Adrenal gland (tissue), 12 donors: ENCODE measurements around the gene DOLPP1. TPM values are rescaled to one million over a fixed set of nuclear protein-coding genes. Genes with fewer than 3 reads are reported as not detected.
A peak's percentile ranks its signal among the peaks of the same experiment; 100 is the strongest.

Experiments
- DNase-seq, 7 donors: peaks; one replicate each; pipeline ENCODE4 v3.0.0-alpha.2; 2019 to 2020
- H3K27ac ChIP-seq, 5 donors: fragments of 200-600 bp; sonication (generic) in 4 of 5; 1 replicate in 3 of 5; 2 replicates in 2 of 5; pipeline versions ENCODE4 v1.5.1 to v1.8.0; 2016 to 2020; ENCODE audit warnings: mild to moderate bottlenecking in 1 of 5
- H3K27me3 ChIP-seq: fragments of 200-600 bp; 2 replicates; pipeline ENCODE4 v1.8.0; 2021
- H3K36me3 ChIP-seq, 2 donors: fragments of 200-600 bp; replicated peaks in 1 of 2; 1 replicate in 1 of 2; 2 replicates in 1 of 2; pipeline versions ENCODE4 v1.5.1 to v1.8.0; 2018 to 2022
- H3K4me1 ChIP-seq, 2 donors: fragments of 200-600 bp; replicated peaks in 1 of 2; 1 replicate in 1 of 2; 2 replicates in 1 of 2; pipeline versions ENCODE4 v1.5.1 to v1.8.0; 2018 to 2021
- H3K4me3 ChIP-seq, 4 donors: fragments of 200-600 bp; sonication (generic) in 3 of 4; one replicate each; pipeline ENCODE4 v1.5.1; 2016 to 2018
- H3K9me3 ChIP-seq, 3 donors: fragments of 200-600 bp; sonication (generic) in 1 of 3; replicated peaks in 1 of 3; 1 replicate in 2 of 3; 2 replicates in 1 of 3; pipeline versions ENCODE4 v1.5.1 to v1.8.0; 2016 to 2021
- CTCF ChIP-seq, 6 experiments: fragments of 450-650 bp in 4 of 6; fragments of 200-600 bp in 2 of 6; sonication (generic) in 1 of 6; IDR thresholded peaks; 1 replicate in 5 of 6; 2 replicates in 1 of 6; pipeline versions ENCODE4 v1.5.1 to v1.8.0; 2016 to 2021; ENCODE audit warnings: antibody characterized with exemption in 6 of 6, mild to moderate bottlenecking in 2 of 6, moderate library complexity in 1 of 6
- POLR2A ChIP-seq, 2 donors: fragments of 450-650 bp; IDR thresholded peaks; one replicate each; pipeline ENCODE4 v1.6.1; 2017; ENCODE audit warnings: antibody characterized with exemption in 2 of 2, mild to moderate bottlenecking in 2 of 2, moderate library complexity in 1 of 2
- WGBS, 4 donors: extraction: QIAGEN DNeasy Blood & Tissue Kit in 2 of 4; methylation state at CpG; one replicate each; pipeline versions ENCODE4 v1.1.5 to v1.1.7; 2013 to 2017; 5-methylcytosine and 5-hydroxymethylcytosine counted together
- intact Hi-C, 2 donors: fragments of 100-400 bp; cut with DNase I; formaldehyde crosslinking; loops; one replicate each; pipeline versions ENCODE4 v1.14.1 to v1.15.0; 2022 to 2023
- polyA plus RNA-seq, 3 donors: library from polyadenylated mRNA; stranded (reverse); fragments of 200-250 nt in 2 of 3; fragments of 350-450 nt in 1 of 3; fragmentation: Illumina TruSeq in 1 of 3; extraction: RNeasy Lipid Tissue Mini Kit (QIAGEN cat#74804) in 1 of 3; gene quantifications; one replicate each; pipeline ENCODE4 v1.2.3, GENCODE V29; 2013 to 2014
- total RNA-seq, 9 donors: library from RNA; depleted of rRNA in 4 of 9; stranded (reverse); fragments of >200 nt in 4 of 9; fragments of 120-200 nt in 1 of 9; fragmentation: NEBNext Ultra II Directional in 1 of 9; extraction: Animal tissue kit (Norgen Biotek cat#: 25700) in 1 of 9; gene quantifications; one replicate each; pipeline versions ENCODE4 v1.1.0 to v1.2.4, GENCODE V29; 2013 to 2023
- donor health status: healthy with polysubstance abuse.
- donor health status: Bipolar disorder and iron deficiency.
- donor health status: DM: yes; HTN: yes; CAD: no.
- donor health status: DM: no; HTN: no; CAD: no.
- donor health status: DM: no; HTN: no; CAD: no.
- donor health status: DM: yes; HTN: yes; CAD: no.

The DOLPP1 gene
- total and polyA plus RNA-seq, 12 donors: 4.4 to 31.8 (median 19.2) TPM

- no peak overlapping the region for H3K4me3 ChIP-seq
- 19 to 27% (median 21%) methylated on average over 10 to 21 of the region's 21 CpGs for WGBS, 4 donors
- intact Hi-C loops: loop anchor here (5.0 to 10.0 kb wide), 3 partner anchors 34 to 596 kb away; no protein-coding TSS in a partner anchor
Measured at GRCh38 chr9:129138476-129139232, 57.7 kb downstream of the DOLPP1 start.

GRCh38 chr9:129139233-129139992, 58.5 kb downstream of the DOLPP1 start:
- peaks cover 0 to 47% of the 10 kb centered on the region in 2 donors for H3K36me3 ChIP-seq
- H3K27me3 ChIP-seq: no peaks in the 10 kb centered on the region
- intact Hi-C loops: loop anchor here (5.0 to 10.0 kb wide), 3 partner anchors 33 to 595 kb away; no protein-coding TSS in a partner anchor
- no peak for TF ChIP-seq POLR2A (IDR thresholded peaks at IDR 0.05)
- peak; percentile 94 to 99 (median 96) for TF ChIP-seq CTCF (IDR thresholded peaks at IDR 0.05)
- DNase-seq: peak; percentile 84 to 94 (median 89)
- H3K4me3 ChIP-seq: peak overlapping the region in 3 of 4 donors; percentile 12 to 50 (median 30)
- 4 to 7% (median 5%) methylated on average over 10 to 13 of the region's 13 CpGs for WGBS, 4 donors
- peaks cover 54 to 72% of the 10 kb centered on the region in 2 donors for H3K4me1 ChIP-seq
- peak overlapping the region; percentile 98 to 100 (median 100) for H3K27ac ChIP-seq
- no peaks in the 10 kb centered on the region for H3K9me3 ChIP-seq

More at GRCh38 chr9:129138476-129139232, 57.7 kb downstream of the DOLPP1 start:
- no peaks in the 10 kb centered on the region for H3K9me3 ChIP-seq
- peak; percentile 72 to 89 (median 88) for DNase-seq
- TF ChIP-seq CTCF (IDR thresholded peaks at IDR 0.05) (no peak), POLR2A (IDR thresholded peaks at IDR 0.05) (peak in 1 of 2 donors; percentile 84)
- H3K27ac ChIP-seq: peak overlapping the region; percentile 98 to 100 (median 100)
- no peaks in the 10 kb centered on the region for H3K27me3 ChIP-seq
- H3K4me1 ChIP-seq: peaks cover 54 to 66% of the 10 kb centered on the region in 2 donors
- H3K36me3 ChIP-seq: peaks cover 0 to 41% of the 10 kb centered on the region in 2 donors

DNA sequence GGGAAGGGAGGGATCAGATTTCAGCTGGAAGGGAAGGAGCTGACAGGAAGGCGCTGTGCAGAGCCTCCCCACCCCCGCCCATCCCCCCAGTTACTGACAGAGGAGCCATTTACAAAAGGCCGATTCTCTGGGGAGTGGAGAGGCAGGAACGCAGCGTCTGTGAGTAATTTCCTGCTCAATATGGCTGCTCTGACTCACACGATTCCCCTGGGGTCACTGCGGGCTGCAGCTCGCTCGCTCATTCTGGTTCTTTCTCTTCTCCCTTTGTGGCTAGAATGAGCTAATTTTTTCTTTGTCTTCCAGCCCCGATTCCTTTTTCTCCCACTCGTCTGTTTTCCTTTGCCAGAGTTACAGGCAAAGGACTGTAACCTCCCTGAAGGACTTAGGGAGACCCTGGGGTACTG, 59.1 kb downstream of the DOLPP1 start:
- peak; percentile 20 to 83 for TF ChIP-seq POLR2A (IDR thresholded peaks at IDR 0.05)
- no peak for TF ChIP-seq CTCF (IDR thresholded peaks at IDR 0.05)

More for the DNA sequence above, 59.1 kb downstream of the DOLPP1 start:
- H3K27me3 ChIP-seq: no peaks in the 10 kb centered on the region
- DNase-seq: peak; percentile 90 to 98 (median 97)
- H3K4me3 ChIP-seq: peak overlapping the region in 3 of 4 donors; percentile 26 to 50 (median 45)
- 0 to 1% (median 0%) methylated on average over 11 of the region's 11 CpGs for WGBS, 4 donors
- H3K36me3 ChIP-seq: peaks cover 0 to 46% of the 10 kb centered on the region in 2 donors
- no peaks in the 10 kb centered on the region for H3K9me3 ChIP-seq
- intact Hi-C loops: loop anchor here (5.0 to 10.0 kb wide), 4 partner anchors 32 to 595 kb away; no protein-coding TSS in a partner anchor
- peaks cover 57 to 78% of the 10 kb centered on the region in 2 donors for H3K4me1 ChIP-seq
- H3K27ac ChIP-seq: peak overlapping the region; percentile 98 to 100 (median 100)

Other genes starting within 250 kb of the DOLPP1 start
- 10 to 100 TPM in 1 of 9 donors, 1 to 10 TPM in 8; 3.5 to 10.3 (median 7.7) TPM for gene KYAT1, start 199.2 kb upstream of the DOLPP1 start, total RNA-seq
- 1 to 10 TPM; 3.5 to 9.6 (median 5.8) TPM for gene KYAT1, start 199.2 kb upstream of the DOLPP1 start, polyA plus RNA-seq
- gene LRRC8A, start 199.0 kb upstream of the DOLPP1 start, total RNA-seq: 10 to 100 TPM; 10.3 to 88.3 (median 41.0) TPM
- gene LRRC8A, start 199.0 kb upstream of the DOLPP1 start, polyA plus RNA-seq: 10 to 100 TPM in 2 of 3 donors, 1 to 10 TPM in 1; 9.0 to 15.7 (median 13.0) TPM
- 10 to 100 TPM in 8 of 9 donors, 1 to 10 TPM in 1; 9.8 to 56.5 (median 28.1) TPM for gene PHYHD1, start 160.1 kb upstream of the DOLPP1 start, total RNA-seq
- gene PHYHD1, start 160.1 kb upstream of the DOLPP1 start, polyA plus RNA-seq: 10 to 100 TPM in 2 of 3 donors, 1 to 10 TPM in 1; 9.1 to 86.6 (median 64.9) TPM
- gene DOLK, start 133.5 kb upstream of the DOLPP1 start, total RNA-seq: 10 to 100 TPM; 19.6 to 42.3 (median 31.2) TPM
- 10 to 100 TPM in 2 of 3 donors, 1 to 10 TPM in 1; 4.6 to 25.3 (median 10.3) TPM for gene DOLK, start 133.5 kb upstream of the DOLPP1 start, polyA plus RNA-seq
- gene NUP188, start 133.4 kb upstream of the DOLPP1 start, total RNA-seq: 100 to 1,000 TPM in 1 of 9 donors, 10 to 100 TPM in 8; 20.2 to 122 (median 40.4) TPM
- 10 to 100 TPM; 26.4 to 32.0 (median 26.4) TPM for gene NUP188, start 133.4 kb upstream of the DOLPP1 start, polyA plus RNA-seq
- gene SH3GLB2, start 52.8 kb upstream of the DOLPP1 start, total RNA-seq: 100 to 1,000 TPM in 4 of 9 donors, 10 to 100 TPM in 5; 50.3 to 153 (median 96.8) TPM
- 100 to 1,000 TPM in 2 of 3 donors, 10 to 100 TPM in 1; 26.1 to 301 (median 214) TPM for gene SH3GLB2, start 52.8 kb upstream of the DOLPP1 start, polyA plus RNA-seq
- 10 to 100 TPM; 33.7 to 74.6 (median 43.5) TPM for gene MIGA2, start 44.5 kb upstream of the DOLPP1 start, total RNA-seq
- 10 to 100 TPM in 2 of 3 donors, 1 to 10 TPM in 1; 8.9 to 58.8 (median 43.9) TPM for gene MIGA2, start 44.5 kb upstream of the DOLPP1 start, polyA plus RNA-seq
- 100 to 1,000 TPM in 4 of 9 donors, 10 to 100 TPM in 5; 26.8 to 144 (median 98.7) TPM for gene CRAT, start 29.7 kb downstream of the DOLPP1 start, total RNA-seq
- gene CRAT, start 29.7 kb downstream of the DOLPP1 start, polyA plus RNA-seq: 10 to 100 TPM; 31.1 to 52.0 (median 31.8) TPM
- 100 to 1,000 TPM in 7 of 9 donors, 10 to 100 TPM in 2; 71.3 to 248 (median 133) TPM for gene PTPA, start 30.3 kb downstream of the DOLPP1 start, total RNA-seq
- gene PTPA, start 30.3 kb downstream of the DOLPP1 start, polyA plus RNA-seq: 100 to 1,000 TPM in 2 of 3 donors, 10 to 100 TPM in 1; 96.4 to 159 (median 103) TPM
- 10 to 100 TPM in 8 of 9 donors, 1 to 10 TPM in 1; 2.3 to 47.6 (median 17.5) TPM for gene IER5L, start 97.2 kb downstream of the DOLPP1 start, total RNA-seq
- 100 to 1,000 TPM in 1 of 3 donors, 10 to 100 TPM in 1, under 1 TPM in 1; 0.46 to 168 (median 64.5) TPM for gene IER5L, start 97.2 kb downstream of the DOLPP1 start, polyA plus RNA-seq